Activated CD4-positive, alpha-beta T cell treated with anti-CD3 and anti-CD28 coated beads, Interleukin-2, amount 50 U/mL, for 24 hours (primary cell): Measurements from ENCODE around the gene OR52E4.

ENCODE experiments used
- DNase-seq, 2 donors: peaks; one replicate each; pipeline ENCODE4 v3.0.0-alpha.2; 2020; ENCODE audit warnings: low read depth in 1 of 2, low spot score in 1 of 2

The OR52E4 gene

DNA sequence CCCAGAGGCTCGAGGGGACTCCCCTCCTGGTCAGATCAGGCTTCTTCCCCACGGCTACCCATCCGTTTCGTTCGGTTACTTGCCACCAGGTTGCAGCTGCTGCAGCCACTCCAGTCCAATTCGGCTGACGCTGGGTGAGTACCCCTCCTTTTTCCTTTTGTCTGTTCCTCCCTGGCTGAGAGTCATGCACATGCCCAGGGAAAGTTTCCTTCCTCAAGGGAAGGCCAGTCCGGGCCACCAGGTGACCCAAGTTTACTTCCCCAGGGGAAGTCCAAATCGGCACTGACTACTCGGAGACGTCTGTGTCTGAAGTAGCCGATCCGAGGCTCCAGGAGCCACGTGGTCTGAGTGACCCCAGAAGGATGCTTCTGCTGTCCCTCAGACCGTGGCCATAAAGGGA lies 48.4 kb downstream of the OR52E4 start:
- no peak for DNase-seq

DNA sequence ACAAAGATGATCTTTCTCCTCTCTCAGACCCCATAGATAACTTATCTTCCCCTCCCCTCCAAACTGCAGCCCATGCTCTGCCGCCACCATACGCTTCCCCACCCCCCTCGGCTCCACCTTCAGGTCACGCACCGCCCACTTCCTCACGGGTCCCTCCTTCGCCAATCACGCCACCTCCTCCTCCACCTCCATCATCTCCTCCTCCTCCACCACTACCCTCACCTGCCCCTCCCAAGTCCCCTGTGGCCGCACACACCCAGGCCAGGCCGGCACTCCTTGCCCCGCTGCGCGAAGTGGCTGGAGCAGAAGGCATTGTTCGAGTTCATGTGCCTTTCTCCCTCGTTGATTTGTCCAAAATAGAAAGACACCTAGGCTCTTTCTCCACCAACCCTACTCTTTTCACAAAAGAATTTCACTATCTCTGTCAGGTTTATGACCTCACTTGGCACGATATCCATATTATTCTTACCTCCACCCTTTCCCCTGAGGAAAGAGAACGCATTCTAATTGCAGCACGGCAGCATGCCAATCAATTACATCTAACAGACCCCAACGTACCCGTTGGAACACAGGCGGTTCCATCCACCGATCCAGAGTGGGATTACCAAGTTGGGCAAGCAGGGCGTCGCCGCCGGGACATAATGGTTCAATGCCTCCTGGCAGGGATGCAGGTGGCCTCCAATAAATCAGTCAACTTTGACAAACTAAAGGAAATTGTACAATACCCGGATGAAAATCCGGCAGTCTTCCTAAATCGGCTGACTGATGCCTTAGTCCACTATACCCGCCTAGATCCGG lies 49.3 kb downstream of the OR52E4 start:
- DNase-seq: no peak

DNA sequence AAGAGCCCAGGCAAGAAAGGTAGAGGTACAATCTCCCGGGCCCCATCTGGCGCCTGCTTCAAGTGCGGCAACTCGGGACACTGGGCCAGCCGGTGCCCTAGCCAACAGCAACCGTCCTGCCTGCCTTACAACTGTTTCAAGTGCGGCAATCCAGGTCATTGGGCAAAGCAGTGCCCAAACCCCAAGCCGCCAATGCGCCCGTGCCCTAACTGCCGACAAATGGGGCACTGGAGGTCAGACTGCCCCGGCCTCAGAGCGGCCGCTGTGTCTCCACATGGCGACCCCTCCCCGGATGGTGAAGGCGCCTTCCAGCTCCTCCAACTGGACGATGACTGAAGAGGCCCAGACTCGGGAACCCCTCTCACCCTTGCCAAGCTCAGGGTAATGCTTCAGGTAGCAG lies 50.2 kb downstream of the OR52E4 start:
- DNase-seq: no peak

DNA sequence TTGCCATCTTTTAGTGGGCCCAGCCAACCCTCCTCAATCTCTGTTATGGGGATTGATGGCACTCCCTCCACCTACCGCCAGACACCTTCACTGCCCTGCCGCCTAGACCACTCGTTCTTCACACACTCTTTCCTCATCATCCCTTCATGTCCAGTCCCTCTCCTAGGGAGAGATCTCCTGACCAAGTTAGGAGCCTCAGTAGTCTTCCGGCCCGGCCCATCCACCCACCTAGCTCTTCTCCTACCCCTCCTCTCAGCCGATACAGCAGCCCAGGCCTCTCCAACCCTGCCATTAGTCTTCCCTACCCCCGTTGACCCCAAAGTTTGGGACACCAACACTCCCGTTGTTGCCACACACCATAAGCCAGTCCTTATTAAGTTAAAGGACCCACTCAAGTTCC lies 50.6 kb downstream of the OR52E4 start:
- DNase-seq: no peak

DNA sequence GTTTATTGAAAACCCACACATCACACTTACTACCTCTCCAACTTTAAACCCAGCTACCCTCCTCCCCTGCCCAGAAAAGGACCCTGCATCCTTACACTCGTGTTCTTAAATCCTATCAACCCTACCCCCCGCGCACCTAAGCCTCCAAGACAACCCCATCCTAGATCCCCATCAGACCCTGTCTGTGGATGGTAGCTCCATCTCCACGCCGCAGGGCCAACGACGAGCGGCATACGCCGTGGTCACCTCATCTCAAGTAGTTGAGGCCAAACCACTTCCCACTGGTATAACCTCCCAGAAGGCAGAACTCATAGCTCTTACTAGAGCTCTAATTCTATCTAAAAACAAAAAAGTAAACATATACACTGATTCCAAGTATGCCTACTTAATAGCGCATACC lies 52.2 kb downstream of the OR52E4 start:
- DNase-seq: no peak

DNA sequence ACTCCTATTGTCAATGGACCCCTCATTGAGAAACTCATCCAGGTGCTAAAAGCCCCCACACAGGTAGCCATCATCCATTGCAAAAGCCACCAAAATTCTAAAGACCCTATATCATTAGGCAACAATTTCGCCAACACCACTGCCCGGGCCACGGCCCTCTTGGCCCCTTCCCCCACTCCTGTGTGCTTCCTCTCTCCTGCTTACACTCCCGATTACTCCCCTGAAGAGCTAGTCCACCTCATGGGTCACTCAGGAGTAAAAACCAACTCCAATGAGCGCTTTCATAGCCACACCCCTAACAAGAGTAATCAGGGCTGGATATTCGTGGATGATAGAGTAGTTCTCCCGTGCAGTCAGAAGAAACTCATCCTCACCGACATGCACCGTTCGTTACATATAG lies 52.7 kb downstream of the OR52E4 start:
- DNase-seq: no peak
